ENCODE data around the gene PHKA1. TPM values are rescaled to one million over a fixed set of nuclear protein-coding genes. Genes with fewer than 3 reads are reported as not detected.
A peak's percentile ranks its signal among the peaks of the same experiment; 100 is the strongest.

Gene PHKA1
- total RNA-seq, 2 experiments from 2014 or later: 0.09 TPM; not detected in 1

DNA sequence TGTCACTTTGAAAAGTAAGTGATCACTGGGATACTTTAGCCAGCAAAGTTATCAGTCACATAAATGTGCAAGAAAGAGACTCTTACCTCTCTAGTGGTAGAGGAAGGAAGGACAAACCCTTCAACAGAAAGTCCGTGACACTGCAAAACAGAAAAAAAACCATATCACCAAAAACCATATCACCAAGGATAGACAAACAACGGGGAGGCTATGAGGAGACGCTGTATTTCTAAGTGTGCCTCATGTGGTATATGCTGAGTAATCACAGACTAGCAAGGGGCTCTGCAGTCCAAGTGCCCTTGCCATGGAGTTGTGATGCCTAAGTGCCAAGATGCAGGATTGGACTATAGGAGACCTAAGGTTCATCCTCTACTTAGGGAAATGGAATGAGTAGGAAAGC is 129.9 kb downstream of the PHKA1 start:
- H3K4me2 ChIP-seq (ENCODE audit: low read length): no peak overlapping the region
- no peak overlapping the region for H3K27ac ChIP-seq (ENCODE audit: low read depth, low read length, poor library complexity, severe bottlenecking)
- no peaks in the 10 kb centered on the region for H3K9me2 ChIP-seq (ENCODE audit: insufficient read depth, low read length)
- POLR2A ChIA-PET: no interaction called here
- no TSS peak for BruUV-seq (replicated peaks)
- H3K36me3 ChIP-seq (ENCODE audit: insufficient read depth, low read length): no peaks in the 10 kb centered on the region
- DNase-seq (ENCODE audit: low spot score): no peak
- H2AFZ ChIP-seq (ENCODE audit: low read length): no peak overlapping the region
- no peaks in the 10 kb centered on the region for H3K79me2 ChIP-seq (ENCODE audit: insufficient read depth, low read depth, low read length)
- CTCF ChIA-PET (ENCODE audit: unreplicated experiment): no interaction called here
- TF ChIP-seq EZH2phosphoT487 (IDR thresholded peaks at IDR 0.05; ENCODE audit: borderline replicate concordance, low read depth, low read length): no peak
- TF ChIP-seq, protein P1, sequence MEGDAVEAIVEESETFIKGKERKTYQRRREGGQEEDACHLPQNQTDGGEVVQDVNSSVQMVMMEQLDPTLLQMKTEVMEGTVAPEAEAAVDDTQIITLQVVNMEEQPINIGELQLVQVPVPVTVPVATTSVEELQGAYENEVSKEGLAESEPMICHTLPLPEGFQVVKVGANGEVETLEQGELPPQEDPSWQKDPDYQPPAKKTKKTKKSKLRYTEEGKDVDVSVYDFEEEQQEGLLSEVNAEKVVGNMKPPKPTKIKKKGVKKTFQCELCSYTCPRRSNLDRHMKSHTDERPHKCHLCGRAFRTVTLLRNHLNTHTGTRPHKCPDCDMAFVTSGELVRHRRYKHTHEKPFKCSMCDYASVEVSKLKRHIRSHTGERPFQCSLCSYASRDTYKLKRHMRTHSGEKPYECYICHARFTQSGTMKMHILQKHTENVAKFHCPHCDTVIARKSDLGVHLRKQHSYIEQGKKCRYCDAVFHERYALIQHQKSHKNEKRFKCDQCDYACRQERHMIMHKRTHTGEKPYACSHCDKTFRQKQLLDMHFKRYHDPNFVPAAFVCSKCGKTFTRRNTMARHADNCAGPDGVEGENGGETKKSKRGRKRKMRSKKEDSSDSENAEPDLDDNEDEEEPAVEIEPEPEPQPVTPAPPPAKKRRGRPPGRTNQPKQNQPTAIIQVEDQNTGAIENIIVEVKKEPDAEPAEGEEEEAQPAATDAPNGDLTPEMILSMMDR (conservative IDR thresholded peaks at IDR 0.05; ENCODE audit: low read length): no peak
- no peak overlapping the region for H3K4me3 ChIP-seq (ENCODE audit: low read depth, low read length, poor library complexity, severe bottlenecking)
- intact Hi-C loops (cut with micrococcal nuclease; ENCODE audit: unreplicated experiment): no loop called here
- H3K9me3 ChIP-seq (ENCODE audit: low read length): no peaks in the 10 kb centered on the region
- H3K4me1 ChIP-seq (ENCODE audit: insufficient read depth, low read length, poor library complexity, severe bottlenecking): no peaks in the 10 kb centered on the region
- H4K20me1 ChIP-seq (ENCODE audit: insufficient read depth, low read length): no peaks in the 10 kb centered on the region

DNA sequence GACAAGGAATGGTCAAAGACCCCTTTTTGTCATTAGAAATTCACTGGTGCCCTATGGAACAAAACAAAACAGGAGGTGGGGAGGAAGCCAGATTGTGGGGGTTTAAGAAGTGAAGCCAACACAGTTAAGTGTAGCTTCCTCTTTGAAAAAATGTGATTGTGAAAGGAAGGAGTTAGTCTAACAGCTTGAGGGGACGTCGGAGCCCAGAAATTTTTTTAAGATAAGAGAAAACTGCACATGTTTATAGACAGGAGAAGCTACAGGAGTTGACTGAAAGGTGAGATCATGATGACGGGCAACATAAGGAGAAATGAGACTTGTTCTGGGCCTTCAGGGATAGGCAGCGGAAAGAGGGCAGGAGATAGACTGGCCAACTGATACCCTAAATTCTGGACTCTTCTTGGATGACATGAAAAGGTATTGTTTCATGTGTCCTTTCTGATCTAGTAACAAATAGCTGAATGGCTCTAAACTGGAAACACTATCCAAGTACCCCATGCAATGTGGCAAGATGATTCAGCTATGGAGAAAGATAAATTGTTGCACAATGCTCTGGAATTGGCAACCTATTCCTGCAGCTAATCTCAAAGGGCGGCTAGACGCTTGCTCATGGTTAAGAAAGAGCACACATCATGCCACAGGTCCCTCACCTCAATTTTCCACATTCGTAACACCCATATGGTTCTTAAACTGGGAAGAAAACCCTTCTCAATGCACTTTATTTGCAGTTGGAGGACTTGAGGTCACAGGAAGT is 137.8 kb downstream of the PHKA1 start:
- Histone ChIP-seq H3K4me1 (ENCODE audit: insufficient read depth, low read length, poor library complexity, severe bottlenecking) (peaks cover 5% of the 10 kb centered on the region), H3K9me3 (ENCODE audit: low read length) (no peaks in the 10 kb centered on the region), H3K4me3 (ENCODE audit: low read depth, low read length, poor library complexity, severe bottlenecking) (no peak overlapping the region), H3K36me3 (ENCODE audit: insufficient read depth, low read length) (no peaks in the 10 kb centered on the region), H2AFZ (ENCODE audit: low read length) (no peak overlapping the region), H3K9me2 (ENCODE audit: insufficient read depth, low read length) (no peaks in the 10 kb centered on the region), H4K20me1 (ENCODE audit: insufficient read depth, low read length) (no peaks in the 10 kb centered on the region), H3K4me2 (ENCODE audit: low read length) (no peak overlapping the region), H3K79me2 (ENCODE audit: insufficient read depth, low read depth, low read length) (peaks cover 7% of the 10 kb centered on the region; the same call in 1 of the 2 replicates), H3K27ac (ENCODE audit: low read depth, low read length, poor library complexity, severe bottlenecking) (no peak overlapping the region)
- TF ChIP-seq, protein P1 (conservative IDR thresholded peaks at IDR 0.05; ENCODE audit: low read length): no peak
- TF ChIP-seq EZH2phosphoT487 (IDR thresholded peaks at IDR 0.05; ENCODE audit: borderline replicate concordance, low read depth, low read length): no peak
- BruUV-seq (replicated peaks): no TSS peak
- intact Hi-C loops (cut with micrococcal nuclease; ENCODE audit: unreplicated experiment): loop anchor here (10.0 kb wide), 1 partner anchor 1718 kb away; no protein-coding TSS in a partner anchor
- DNase-seq (ENCODE audit: low spot score): no peak
- ChIA-PET CTCF (ENCODE audit: unreplicated experiment) (no interaction called here), POLR2A (no interaction called here)

DNA sequence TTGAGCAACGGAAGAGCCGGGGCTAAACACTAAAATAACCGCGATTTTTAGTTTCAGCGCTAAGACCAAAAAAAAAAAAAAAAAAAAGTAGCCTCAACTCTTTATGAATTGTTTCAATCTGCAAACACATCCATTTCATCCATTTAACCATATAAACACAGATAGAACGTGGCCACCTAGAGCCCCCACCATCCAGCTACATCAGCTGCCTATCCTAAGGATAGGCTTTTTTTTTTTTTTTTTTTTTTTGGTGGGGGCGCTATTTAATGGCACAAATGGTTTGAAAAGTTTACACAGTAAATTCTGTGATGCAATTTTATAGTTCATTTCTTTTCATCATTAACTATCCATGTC is 141.0 kb downstream of the PHKA1 start:
- peak overlapping the region; percentile 90 for H3K4me2 ChIP-seq (ENCODE audit: low read length)
- peaks cover 5% of the 10 kb centered on the region for H3K4me1 ChIP-seq (ENCODE audit: insufficient read depth, low read length, poor library complexity, severe bottlenecking)
- peak overlapping the region; percentile 39 for H3K27ac ChIP-seq (ENCODE audit: low read depth, low read length, poor library complexity, severe bottlenecking)
- H3K36me3 ChIP-seq (ENCODE audit: insufficient read depth, low read length): peaks cover 18% of the 10 kb centered on the region
- TF ChIP-seq EZH2phosphoT487 (IDR thresholded peaks at IDR 0.05; ENCODE audit: borderline replicate concordance, low read depth, low read length): no peak
- TF ChIP-seq, protein P1 (conservative IDR thresholded peaks at IDR 0.05; ENCODE audit: low read length): peak; percentile 36; the same call in 1 of the 2 replicates
- H4K20me1 ChIP-seq (ENCODE audit: insufficient read depth, low read length): no peaks in the 10 kb centered on the region
- no peaks in the 10 kb centered on the region for H3K9me3 ChIP-seq (ENCODE audit: low read length)
- POLR2A ChIA-PET: interaction anchor here (1.1 kb wide), 1 partner anchor 392 kb away, joined by 8 read pairs; no protein-coding TSS in a partner anchor
- no peak for DNase-seq (ENCODE audit: low spot score)
- H3K79me2 ChIP-seq (ENCODE audit: insufficient read depth, low read depth, low read length): peaks cover 7% of the 10 kb centered on the region; the same call in 1 of the 2 replicates
- intact Hi-C loops (cut with micrococcal nuclease; ENCODE audit: unreplicated experiment): loop anchor here (10.0 kb wide), 1 partner anchor 1722 kb away; no protein-coding TSS in a partner anchor
- no TSS peak for BruUV-seq (replicated peaks)
- CTCF ChIA-PET (ENCODE audit: unreplicated experiment): interaction anchor here (0.6 kb wide), 1 partner anchor 208 kb away, joined by 3 read pairs; no protein-coding TSS in a partner anchor
- H3K9me2 ChIP-seq (ENCODE audit: insufficient read depth, low read length): no peaks in the 10 kb centered on the region
- H3K4me3 ChIP-seq (ENCODE audit: low read depth, low read length, poor library complexity, severe bottlenecking): peak overlapping the region; percentile 84
- H2AFZ ChIP-seq (ENCODE audit: low read length): peak overlapping the region; percentile 93
